IPS DF 6.9 (cell line): Measurements from ENCODE around the gene GTF2A1.

ENCODE experiments used
- DNase-seq: peaks from one replicate; pipeline ENCODE4 v3.0.0-alpha.2; 2013; ENCODE audit warnings: low read depth, low spot score
- H3K27ac ChIP-seq: one replicate; pipeline ENCODE4 v1.5.1; 2013; ENCODE audit warnings: low read length, control low read depth
- H3K27me3 ChIP-seq: 2 replicates; pipeline ENCODE4 v1.6.1; 2013; ENCODE audit warnings: mild to moderate bottlenecking, low read length; ENCODE audit not compliant: control insufficient read depth, insufficient read depth
- H3K36me3 ChIP-seq: 2 replicates; pipeline ENCODE4 v1.6.1; 2013; ENCODE audit warnings: low read length; ENCODE audit not compliant: control insufficient read depth, insufficient read depth
- H3K4me1 ChIP-seq: 2 replicates; pipeline ENCODE4 v1.6.1; 2013; ENCODE audit warnings: low read length; ENCODE audit not compliant: control insufficient read depth, insufficient read depth
- H3K4me3 ChIP-seq: 2 replicates; pipeline ENCODE4 v1.5.1; 2013; ENCODE audit warnings: mild to moderate bottlenecking, low read length
- H3K9me3 ChIP-seq: 2 replicates; pipeline ENCODE4 v1.6.1; 2013; ENCODE audit warnings: low read length, inconsistent platforms; ENCODE audit not compliant: control insufficient read depth, insufficient read depth
- WGBS: extraction: QIAGEN DNeasy Blood & Tissue Kit; methylation state at CpG from one replicate; pipeline ENCODE4 v1.1.7; 2013; ENCODE audit warnings: mixed read lengths, missing lambda C conversion rate; ENCODE audit not compliant: insufficient read length, insufficient coverage; 5-methylcytosine and 5-hydroxymethylcytosine counted together

The GTF2A1 gene

GRCh38 chr14:81179631-81180030, 41.1 kb downstream of the GTF2A1 start:
- no peaks in the 10 kb centered on the region for H3K9me3 ChIP-seq
- 100% methylated on average over 1 of the region's 2 CpGs for WGBS
- H3K4me1 ChIP-seq, result no peaks in the 10 kb centered on the region
- no peak overlapping the region for H3K27ac ChIP-seq
- H3K36me3 ChIP-seq, result no peaks in the 10 kb centered on the region
- DNase-seq, result no peak
- no peaks in the 10 kb centered on the region for H3K27me3 ChIP-seq
- H3K4me3 ChIP-seq, result no peak overlapping the region

- H3K4me1 ChIP-seq, result no peaks in the 10 kb centered on the region
- no peak overlapping the region for H3K4me3 ChIP-seq
- H3K36me3 ChIP-seq, result no peaks in the 10 kb centered on the region
- H3K27me3 ChIP-seq, result no peaks in the 10 kb centered on the region
- DNase-seq, result no peak
- H3K9me3 ChIP-seq, result no peaks in the 10 kb centered on the region
- H3K27ac ChIP-seq, result no peak overlapping the region
Observed at GRCh38 chr14:81178063-81178462, 42.7 kb downstream of the GTF2A1 start.

DNA sequence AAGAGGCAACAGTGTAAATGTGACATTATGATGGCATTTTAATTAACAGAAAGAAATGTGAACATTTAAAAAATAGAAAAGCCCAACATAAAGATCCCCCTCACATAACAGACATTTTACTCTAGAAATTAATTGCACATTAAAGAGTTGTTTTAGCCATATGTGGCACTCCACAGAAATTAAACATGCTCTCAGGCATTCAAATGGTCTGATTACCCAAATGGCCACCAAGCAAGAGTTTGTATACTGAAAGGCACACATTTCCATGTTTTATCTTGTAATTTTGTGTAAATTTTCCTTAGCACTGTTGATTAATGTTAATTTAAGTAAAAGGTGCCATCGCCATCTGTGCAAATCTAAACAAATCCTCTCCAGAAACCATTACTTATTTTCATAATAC, 43.5 kb downstream of the GTF2A1 start:
- Histone ChIP-seq H3K27me3 (no peaks in the 10 kb centered on the region), H3K36me3 (no peaks in the 10 kb centered on the region), H3K4me3 (no peak overlapping the region), H3K27ac (no peak overlapping the region), H3K4me1 (no peaks in the 10 kb centered on the region), H3K9me3 (no peaks in the 10 kb centered on the region)
- WGBS, result no CpG with 5 or more reads among the region's 1 CpG
- no peak for DNase-seq

DNA sequence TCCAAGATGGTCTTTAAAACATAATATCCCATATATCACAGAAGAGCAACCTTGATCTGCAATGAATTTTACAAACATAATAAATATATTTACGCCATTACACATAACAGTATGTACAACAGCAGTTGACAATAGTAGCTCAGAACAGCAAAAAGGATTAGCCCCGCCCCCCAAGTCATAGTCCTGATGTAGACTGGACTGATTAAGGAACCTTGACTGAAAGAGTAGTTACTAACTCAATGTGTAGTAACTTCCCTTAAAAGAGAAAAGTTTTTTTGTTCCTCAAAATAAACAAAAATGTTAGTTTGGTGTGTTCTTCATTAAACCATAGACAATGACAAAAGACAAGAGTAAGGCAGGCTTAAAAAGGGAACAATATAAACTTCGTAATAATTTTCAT, 44.5 kb downstream of the GTF2A1 start:
- no peak overlapping the region for H3K27ac ChIP-seq
- DNase-seq, result no peak
- no peak overlapping the region for H3K4me3 ChIP-seq
- no peaks in the 10 kb centered on the region for H3K36me3 ChIP-seq
- H3K9me3 ChIP-seq, result no peaks in the 10 kb centered on the region
- no CpG with 5 or more reads among the region's 3 CpGs for WGBS
- no peaks in the 10 kb centered on the region for H3K27me3 ChIP-seq
- no peaks in the 10 kb centered on the region for H3K4me1 ChIP-seq

GRCh38 chr14:81172881-81173280, 47.9 kb downstream of the GTF2A1 start:
- Histone ChIP-seq H3K4me1 (no peaks in the 10 kb centered on the region), H3K27ac (no peak overlapping the region), H3K27me3 (no peaks in the 10 kb centered on the region), H3K9me3 (no peaks in the 10 kb centered on the region), H3K4me3 (no peak overlapping the region), H3K36me3 (no peaks in the 10 kb centered on the region)
- WGBS, result no CpG with 5 or more reads among the region's 3 CpGs
- no peak for DNase-seq

DNA sequence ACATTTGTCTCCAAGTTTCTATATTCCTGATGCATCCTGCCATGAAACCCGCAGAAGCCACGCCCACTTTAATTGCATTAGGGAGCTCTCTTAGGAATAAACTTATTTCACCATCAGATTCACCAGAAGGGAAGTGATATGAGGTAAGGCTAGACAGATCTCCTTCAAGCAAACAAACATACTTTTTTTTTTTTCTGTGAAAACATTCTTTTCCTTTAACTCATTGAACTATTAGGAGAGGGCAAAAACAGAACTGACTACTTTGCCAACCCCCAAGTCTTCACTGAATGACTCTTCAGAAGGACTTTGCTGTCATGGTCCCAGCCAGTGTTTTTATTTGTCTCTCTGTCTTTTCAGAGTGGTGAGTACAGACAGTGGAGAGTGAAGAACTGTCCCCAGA, 48.4 kb downstream of the GTF2A1 start:
- no peak for DNase-seq
- H3K4me3 ChIP-seq, result no peak overlapping the region
- no peaks in the 10 kb centered on the region for H3K9me3 ChIP-seq
- no peak overlapping the region for H3K27ac ChIP-seq
- H3K4me1 ChIP-seq, result no peaks in the 10 kb centered on the region
- H3K27me3 ChIP-seq, result no peaks in the 10 kb centered on the region
- H3K36me3 ChIP-seq, result no peaks in the 10 kb centered on the region
- no CpG with 5 or more reads among the region's 2 CpGs for WGBS

DNA sequence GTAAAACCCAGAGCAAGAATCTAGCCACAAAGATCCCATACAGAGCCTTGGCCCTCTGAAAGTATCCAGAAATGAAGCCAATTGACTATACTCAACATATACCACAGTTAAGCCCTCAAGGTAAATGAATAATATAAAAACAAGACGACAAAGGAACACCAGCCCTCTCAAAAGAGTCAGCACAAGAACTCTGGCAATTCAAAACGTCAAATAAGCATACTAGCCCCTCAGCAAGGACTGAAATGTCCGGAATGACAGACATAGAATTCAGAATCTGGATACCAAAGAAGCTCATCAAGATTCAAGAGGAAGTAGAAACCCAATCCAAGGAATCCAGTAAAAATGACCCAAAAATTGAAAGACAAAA, 49.9 kb downstream of the GTF2A1 start:
- no CpG with 5 or more reads among the region's 3 CpGs for WGBS
- H3K36me3 ChIP-seq, result no peaks in the 10 kb centered on the region
- no peak overlapping the region for H3K4me3 ChIP-seq
- H3K4me1 ChIP-seq, result no peaks in the 10 kb centered on the region
- DNase-seq, result no peak
- no peaks in the 10 kb centered on the region for H3K9me3 ChIP-seq
- H3K27me3 ChIP-seq, result no peaks in the 10 kb centered on the region
- H3K27ac ChIP-seq, result no peak overlapping the region

- no peak overlapping the region for H3K27ac ChIP-seq
- no CpG with 5 or more reads among the region's 28 CpGs for WGBS
- no peaks in the 10 kb centered on the region for H3K4me1 ChIP-seq
- H3K27me3 ChIP-seq, result no peaks in the 10 kb centered on the region
- H3K9me3 ChIP-seq, result no peaks in the 10 kb centered on the region
- no peaks in the 10 kb centered on the region for H3K36me3 ChIP-seq
- DNase-seq, result peak; percentile 60
- H3K4me3 ChIP-seq, result peak overlapping the region; percentile 42; the same call in 1 of the 2 replicates
Observed at GRCh38 chr14:81170104-81170828, 50.5 kb downstream of the GTF2A1 start.

DNA sequence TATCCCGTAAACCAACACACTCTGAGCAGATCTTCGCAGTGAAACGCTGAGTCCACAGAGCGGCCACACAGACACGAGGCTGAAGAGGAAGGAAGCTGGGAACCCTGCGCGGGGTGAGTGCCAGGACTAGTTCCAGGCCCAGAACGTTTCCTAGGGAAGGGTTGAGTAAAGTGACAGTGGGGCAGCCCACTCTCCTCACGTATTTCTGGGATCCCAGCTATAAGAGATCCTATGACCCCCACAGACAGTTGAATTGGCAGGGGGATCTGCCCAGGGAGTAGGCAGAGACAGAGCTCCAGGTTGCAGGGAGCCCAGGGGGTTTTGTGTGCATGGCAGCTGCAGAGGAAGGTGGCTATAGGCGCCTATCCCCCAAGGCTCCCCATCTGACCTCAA, 51.1 kb downstream of the GTF2A1 start:
- DNase-seq, result no peak
- no peaks in the 10 kb centered on the region for H3K27me3 ChIP-seq
- H3K36me3 ChIP-seq, result no peaks in the 10 kb centered on the region
- H3K9me3 ChIP-seq, result no peaks in the 10 kb centered on the region
- no CpG with 5 or more reads among the region's 10 CpGs for WGBS
- H3K4me1 ChIP-seq, result no peaks in the 10 kb centered on the region
- peak overlapping the region; percentile 42; the same call in 1 of the 2 replicates for H3K4me3 ChIP-seq
- no peak overlapping the region for H3K27ac ChIP-seq

GRCh38 chr14:81169267-81169666, 51.5 kb downstream of the GTF2A1 start:
- no peak overlapping the region for H3K4me3 ChIP-seq
- no peak for DNase-seq
- no peak overlapping the region for H3K27ac ChIP-seq

GRCh38 chr14:81166121-81166520, 54.6 kb downstream of the GTF2A1 start:
- DNase-seq, result no peak
- no CpG with 5 or more reads among the region's 2 CpGs for WGBS
- H3K9me3 ChIP-seq, result no peaks in the 10 kb centered on the region
- H3K4me1 ChIP-seq, result peaks cover 1% of the 10 kb centered on the region; the same call in 1 of the 2 replicates
- H3K27ac ChIP-seq, result no peak overlapping the region
- H3K27me3 ChIP-seq, result no peaks in the 10 kb centered on the region
- H3K36me3 ChIP-seq, result no peaks in the 10 kb centered on the region
- H3K4me3 ChIP-seq, result no peak overlapping the region

More at GRCh38 chr14:81169267-81169666, 51.5 kb downstream of the GTF2A1 start:
- Histone ChIP-seq H3K36me3 (no peaks in the 10 kb centered on the region), H3K4me1 (peaks cover under 1% of the 10 kb centered on the region; the same call in 1 of the 2 replicates), H3K27me3 (no peaks in the 10 kb centered on the region), H3K9me3 (no peaks in the 10 kb centered on the region)
- WGBS, result no CpG with 5 or more reads among the region's 4 CpGs
